ENCODE results near the gene BLOC1S6.

The BLOC1S6 gene

GRCh38 chr15:45585069-45585791 lies 1.9 kb upstream of the BLOC1S6 start:
- Histone ChIP-seq H3K79me2 (ENCODE audit: low read length) (peaks cover 45% of the 10 kb centered on the region), H3K4me2 (ENCODE audit: low read depth, low read length) (peak overlapping the region; percentile 92; the same call in 1 of the 2 replicates), H4K20me1 (ENCODE audit: insufficient read depth, low read length) (no peaks in the 10 kb centered on the region), H3K9ac (ENCODE audit: low read length) (no peak overlapping the region), H3K27ac (ENCODE audit: low read length) (no peak overlapping the region), H3K9me2 (replicated peaks; ENCODE audit: insufficient read depth, low read length) (no peaks in the 10 kb centered on the region), H3K27me3 (replicated peaks; ENCODE audit: insufficient read depth, low read length) (no peaks in the 10 kb centered on the region), H3K36me3 (replicated peaks; ENCODE audit: insufficient read depth, low read length) (no peaks in the 10 kb centered on the region), H2AFZ (ENCODE audit: low read length) (no peak overlapping the region), H3K4me1 (ENCODE audit: low read length) (peaks cover 17% of the 10 kb centered on the region), H3K9me3 (replicated peaks; ENCODE audit: insufficient read depth, low read length) (no peaks in the 10 kb centered on the region), H3K4me3 (ENCODE audit: low read length) (no peak overlapping the region), H3F3A (ENCODE audit: insufficient read depth, low read length) (no peaks in the 10 kb centered on the region)
- TF ChIP-seq EZH2phosphoT487 (IDR thresholded peaks at IDR 0.05; ENCODE audit: low read length): no peak
- TF ChIP-seq EZH2 (optimal IDR thresholded peaks at IDR 0.05; ENCODE audit: low read depth, low read length): no peak
- TF ChIP-seq, protein P1, sequence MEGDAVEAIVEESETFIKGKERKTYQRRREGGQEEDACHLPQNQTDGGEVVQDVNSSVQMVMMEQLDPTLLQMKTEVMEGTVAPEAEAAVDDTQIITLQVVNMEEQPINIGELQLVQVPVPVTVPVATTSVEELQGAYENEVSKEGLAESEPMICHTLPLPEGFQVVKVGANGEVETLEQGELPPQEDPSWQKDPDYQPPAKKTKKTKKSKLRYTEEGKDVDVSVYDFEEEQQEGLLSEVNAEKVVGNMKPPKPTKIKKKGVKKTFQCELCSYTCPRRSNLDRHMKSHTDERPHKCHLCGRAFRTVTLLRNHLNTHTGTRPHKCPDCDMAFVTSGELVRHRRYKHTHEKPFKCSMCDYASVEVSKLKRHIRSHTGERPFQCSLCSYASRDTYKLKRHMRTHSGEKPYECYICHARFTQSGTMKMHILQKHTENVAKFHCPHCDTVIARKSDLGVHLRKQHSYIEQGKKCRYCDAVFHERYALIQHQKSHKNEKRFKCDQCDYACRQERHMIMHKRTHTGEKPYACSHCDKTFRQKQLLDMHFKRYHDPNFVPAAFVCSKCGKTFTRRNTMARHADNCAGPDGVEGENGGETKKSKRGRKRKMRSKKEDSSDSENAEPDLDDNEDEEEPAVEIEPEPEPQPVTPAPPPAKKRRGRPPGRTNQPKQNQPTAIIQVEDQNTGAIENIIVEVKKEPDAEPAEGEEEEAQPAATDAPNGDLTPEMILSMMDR (IDR thresholded peaks at IDR 0.05; ENCODE audit: low read length): no peak
- no peak for DNase-seq

GRCh38 chr15:45586125-45586524 lies 1.1 kb upstream of the BLOC1S6 start:
- Histone ChIP-seq H3F3A (ENCODE audit: insufficient read depth, low read length) (no peaks in the 10 kb centered on the region), H3K9me3 (replicated peaks; ENCODE audit: insufficient read depth, low read length) (no peaks in the 10 kb centered on the region), H2AFZ (ENCODE audit: low read length) (peak overlapping the region; percentile 95; the same call in 1 of the 2 replicates), H3K27me3 (replicated peaks; ENCODE audit: insufficient read depth, low read length) (no peaks in the 10 kb centered on the region), H3K4me2 (ENCODE audit: low read depth, low read length) (peak overlapping the region; percentile 92), H3K36me3 (replicated peaks; ENCODE audit: insufficient read depth, low read length) (no peaks in the 10 kb centered on the region), H3K79me2 (ENCODE audit: low read length) (peaks cover 54% of the 10 kb centered on the region), H3K9me2 (replicated peaks; ENCODE audit: insufficient read depth, low read length) (no peaks in the 10 kb centered on the region), H4K20me1 (ENCODE audit: insufficient read depth, low read length) (no peaks in the 10 kb centered on the region), H3K9ac (ENCODE audit: low read length) (peak overlapping the region; percentile 98), H3K4me1 (ENCODE audit: low read length) (peaks cover 17% of the 10 kb centered on the region), H3K27ac (ENCODE audit: low read length) (peak overlapping the region; percentile 94; the same call in 1 of the 2 replicates), H3K4me3 (ENCODE audit: low read length) (peak overlapping the region; percentile 94)
- no peak for DNase-seq
- no peak for TF ChIP-seq EZH2phosphoT487 (IDR thresholded peaks at IDR 0.05; ENCODE audit: low read length)
- TF ChIP-seq, protein P1 (IDR thresholded peaks at IDR 0.05; ENCODE audit: low read length): no peak
- TF ChIP-seq EZH2 (optimal IDR thresholded peaks at IDR 0.05; ENCODE audit: low read depth, low read length): no peak

DNA sequence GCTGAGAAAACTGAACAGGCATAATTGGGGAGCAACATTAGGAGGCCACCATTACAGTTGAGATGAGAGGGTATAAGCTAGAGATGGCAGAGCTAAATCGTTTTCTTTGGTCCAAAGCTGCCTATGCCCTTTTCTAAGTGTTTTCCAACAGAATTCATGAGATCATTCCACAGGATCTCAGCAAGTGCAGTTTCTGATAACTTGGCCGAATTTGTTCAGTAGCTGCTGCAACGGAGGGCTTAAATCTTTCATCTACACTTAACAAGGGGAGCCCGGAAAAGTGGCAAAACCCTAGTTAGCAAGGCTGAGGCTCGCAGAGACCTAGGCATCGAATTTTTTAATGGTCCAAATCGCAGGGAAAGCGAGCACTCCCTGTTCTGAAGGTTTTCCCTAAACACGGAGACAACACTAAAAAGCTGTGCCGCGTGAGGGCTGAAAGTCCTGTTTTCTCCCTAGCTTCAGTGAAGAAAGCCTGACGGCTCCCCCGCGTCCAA lies 531 bp upstream of the BLOC1S6 start:
- Histone ChIP-seq H2AFZ (ENCODE audit: low read length) (peak overlapping the region; percentile 95), H3K4me3 (ENCODE audit: low read length) (peak overlapping the region; percentile 94), H3K9me3 (replicated peaks; ENCODE audit: insufficient read depth, low read length) (no peaks in the 10 kb centered on the region), H3K79me2 (ENCODE audit: low read length) (peaks cover 58% of the 10 kb centered on the region), H3K4me1 (ENCODE audit: low read length) (peaks cover 17% of the 10 kb centered on the region), H3K9me2 (replicated peaks; ENCODE audit: insufficient read depth, low read length) (no peaks in the 10 kb centered on the region), H4K20me1 (ENCODE audit: insufficient read depth, low read length) (no peaks in the 10 kb centered on the region), H3K4me2 (ENCODE audit: low read depth, low read length) (peak overlapping the region; percentile 92), H3K36me3 (replicated peaks; ENCODE audit: insufficient read depth, low read length) (no peaks in the 10 kb centered on the region), H3K27ac (ENCODE audit: low read length) (peak overlapping the region; percentile 94), H3K27me3 (replicated peaks; ENCODE audit: insufficient read depth, low read length) (no peaks in the 10 kb centered on the region), H3F3A (ENCODE audit: insufficient read depth, low read length) (no peaks in the 10 kb centered on the region), H3K9ac (ENCODE audit: low read length) (peak overlapping the region; percentile 98)
- DNase-seq: peak; percentile 18
- no peak for TF ChIP-seq EZH2phosphoT487 (IDR thresholded peaks at IDR 0.05; ENCODE audit: low read length)

- H3F3A ChIP-seq (ENCODE audit: insufficient read depth, low read length): no peaks in the 10 kb centered on the region
- H3K4me2 ChIP-seq (ENCODE audit: low read depth, low read length): peak overlapping the region; percentile 92
- H3K4me3 ChIP-seq (ENCODE audit: low read length): peak overlapping the region; percentile 94
- H3K27ac ChIP-seq (ENCODE audit: low read length): peak overlapping the region; percentile 94; the same call in 1 of the 2 replicates
- H3K9ac ChIP-seq (ENCODE audit: low read length): peak overlapping the region; percentile 98
- peaks cover 70% of the 10 kb centered on the region for H3K79me2 ChIP-seq (ENCODE audit: low read length)
- no peaks in the 10 kb centered on the region; the same call in 1 of the 2 replicates for H3K36me3 ChIP-seq (replicated peaks; ENCODE audit: insufficient read depth, low read length)
- peak overlapping the region; percentile 95; the same call in 1 of the 2 replicates for H2AFZ ChIP-seq (ENCODE audit: low read length)
- DNase-seq: peak; percentile 7
- H4K20me1 ChIP-seq (ENCODE audit: insufficient read depth, low read length): no peaks in the 10 kb centered on the region
- H3K4me1 ChIP-seq (ENCODE audit: low read length): peaks cover 17% of the 10 kb centered on the region
- no peaks in the 10 kb centered on the region for H3K9me2 ChIP-seq (replicated peaks; ENCODE audit: insufficient read depth, low read length)
- TF ChIP-seq, protein P1 (IDR thresholded peaks at IDR 0.05; ENCODE audit: low read length): no peak
- TF ChIP-seq EZH2phosphoT487 (IDR thresholded peaks at IDR 0.05; ENCODE audit: low read length): no peak
- TF ChIP-seq EZH2 (optimal IDR thresholded peaks at IDR 0.05; ENCODE audit: low read depth, low read length): no peak
- H3K27me3 ChIP-seq (replicated peaks; ENCODE audit: insufficient read depth, low read length): no peaks in the 10 kb centered on the region
- H3K9me3 ChIP-seq (replicated peaks; ENCODE audit: insufficient read depth, low read length): no peaks in the 10 kb centered on the region
These were observed 638 bp downstream of the BLOC1S6 start for GRCh38 chr15:45587863-45588170.

Measured in MM.1S (cell line).